Nephron progenitor cell (in vitro differentiated cells): ENCODE results near the gene TMEM271.

ENCODE experiments used
- DNase-seq: peaks from one replicate; pipeline ENCODE4 v3.0.0; 2021
- H3K27ac Mint-ChIP-seq: 2 replicates; pipeline ENCODE4 v1.8.0; 2021; ENCODE audit warnings: mild to moderate bottlenecking, moderate library complexity, mixed read lengths
- H3K27me3 Mint-ChIP-seq: 2 replicates; pipeline ENCODE4 v1.8.0; 2021; ENCODE audit warnings: mild to moderate bottlenecking, low read depth, mixed read lengths; ENCODE audit not compliant: poor library complexity
- H3K36me3 Mint-ChIP-seq: 2 replicates; pipeline ENCODE4 v1.8.0; 2021; ENCODE audit warnings: low read depth, mixed read lengths
- H3K4me1 Mint-ChIP-seq: 2 replicates; pipeline ENCODE4 v1.8.0; 2021; ENCODE audit warnings: mixed read lengths
- H3K4me3 Mint-ChIP-seq: 2 replicates; pipeline ENCODE4 v1.8.0; 2021; ENCODE audit warnings: mild to moderate bottlenecking, moderate library complexity, mixed read lengths
- H3K9me3 Mint-ChIP-seq: 2 replicates; pipeline ENCODE4 v1.8.0; 2021; ENCODE audit warnings: mild to moderate bottlenecking, moderate library complexity, mixed read lengths
- TF ChIP-seq, protein P1 (sequence below): fragments of 200-600 bp; sonication (generic); IDR thresholded peaks from 2 replicates; pipeline ENCODE4 v1.5.0; 2021; ENCODE audit warnings: antibody characterized with exemption

The TMEM271 gene

DNA sequence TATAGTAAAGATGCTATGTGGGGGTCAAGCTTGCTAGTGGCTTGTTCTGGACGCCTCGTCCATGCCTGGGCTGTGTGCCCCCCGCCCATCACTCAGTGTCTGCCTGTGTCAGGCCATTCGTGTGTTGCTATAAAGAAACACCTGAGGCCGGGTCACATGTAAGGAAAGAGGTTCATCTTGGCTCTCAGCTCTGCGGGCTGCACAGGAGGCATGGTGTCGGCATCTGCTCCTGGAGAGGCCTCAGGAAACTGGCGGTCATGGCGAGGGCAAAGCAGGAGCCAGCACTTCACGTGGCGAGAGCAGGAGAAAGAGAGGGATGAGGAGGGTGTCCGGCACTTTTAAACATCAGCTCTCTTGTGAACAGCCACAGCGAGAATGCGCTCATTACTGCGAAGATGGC, 51.9 kb downstream of the TMEM271 start:
- Mint-ChIP-seq H3K27ac (no peak overlapping the region), H3K27me3 (no peaks in the 10 kb centered on the region), H3K36me3 (peaks cover 54% of the 10 kb centered on the region), H3K4me3 (no peak overlapping the region), H3K4me1 (peaks cover 12% of the 10 kb centered on the region), H3K9me3 (no peaks in the 10 kb centered on the region)
- TF ChIP-seq, protein P1, sequence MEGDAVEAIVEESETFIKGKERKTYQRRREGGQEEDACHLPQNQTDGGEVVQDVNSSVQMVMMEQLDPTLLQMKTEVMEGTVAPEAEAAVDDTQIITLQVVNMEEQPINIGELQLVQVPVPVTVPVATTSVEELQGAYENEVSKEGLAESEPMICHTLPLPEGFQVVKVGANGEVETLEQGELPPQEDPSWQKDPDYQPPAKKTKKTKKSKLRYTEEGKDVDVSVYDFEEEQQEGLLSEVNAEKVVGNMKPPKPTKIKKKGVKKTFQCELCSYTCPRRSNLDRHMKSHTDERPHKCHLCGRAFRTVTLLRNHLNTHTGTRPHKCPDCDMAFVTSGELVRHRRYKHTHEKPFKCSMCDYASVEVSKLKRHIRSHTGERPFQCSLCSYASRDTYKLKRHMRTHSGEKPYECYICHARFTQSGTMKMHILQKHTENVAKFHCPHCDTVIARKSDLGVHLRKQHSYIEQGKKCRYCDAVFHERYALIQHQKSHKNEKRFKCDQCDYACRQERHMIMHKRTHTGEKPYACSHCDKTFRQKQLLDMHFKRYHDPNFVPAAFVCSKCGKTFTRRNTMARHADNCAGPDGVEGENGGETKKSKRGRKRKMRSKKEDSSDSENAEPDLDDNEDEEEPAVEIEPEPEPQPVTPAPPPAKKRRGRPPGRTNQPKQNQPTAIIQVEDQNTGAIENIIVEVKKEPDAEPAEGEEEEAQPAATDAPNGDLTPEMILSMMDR, result no peak
- DNase-seq, result no peak
